Hematopoietic multipotent progenitor cell (in vitro differentiated cells): ENCODE measurements around the gene KRTAP4-16. TPM values are rescaled to one million over a fixed set of nuclear protein-coding genes. Genes with fewer than 3 reads are reported as not detected.
"Not testable (repeated sequence)": the region's sequence is repeated elsewhere in the genome, so short reads cannot be mapped to it uniquely, and the experiment has no call there.

Source experiments
- DNase-seq, 3 donors: peaks; one replicate each; pipeline ENCODE4 v3.0.0-alpha.2; 2011 to 2015; ENCODE audit warnings: low read depth in 2 of 3, low spot score in 2 of 3
- total RNA-seq: library from RNA; depleted of rRNA; stranded (reverse); fragments of >200 nt; gene quantifications from one replicate; pipeline ENCODE4 v1.2.3, GENCODE V29; 2012

The KRTAP4-16 gene
- total RNA-seq, 1 donor: not detected

DNA sequence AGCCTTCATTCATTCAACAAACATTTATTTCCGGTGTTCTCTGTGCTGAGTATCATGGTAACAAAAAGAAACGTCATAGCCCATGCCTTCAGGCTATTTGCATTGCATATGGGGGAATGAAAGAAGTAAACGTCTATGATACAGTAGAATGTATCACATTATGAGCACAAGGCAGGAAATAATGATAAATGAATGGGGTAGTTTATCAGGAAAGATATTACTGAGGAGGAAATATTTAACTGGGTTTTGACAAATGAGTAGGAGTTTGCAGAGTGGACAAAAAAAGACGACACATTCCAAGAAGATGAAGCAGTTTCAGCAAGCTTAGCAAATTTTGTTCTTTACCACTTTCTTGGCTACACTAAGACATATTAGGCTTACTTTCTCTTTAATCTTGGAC lies 19.4 kb downstream of the KRTAP4-16 start:
- DNase-seq: no peak

DNA sequence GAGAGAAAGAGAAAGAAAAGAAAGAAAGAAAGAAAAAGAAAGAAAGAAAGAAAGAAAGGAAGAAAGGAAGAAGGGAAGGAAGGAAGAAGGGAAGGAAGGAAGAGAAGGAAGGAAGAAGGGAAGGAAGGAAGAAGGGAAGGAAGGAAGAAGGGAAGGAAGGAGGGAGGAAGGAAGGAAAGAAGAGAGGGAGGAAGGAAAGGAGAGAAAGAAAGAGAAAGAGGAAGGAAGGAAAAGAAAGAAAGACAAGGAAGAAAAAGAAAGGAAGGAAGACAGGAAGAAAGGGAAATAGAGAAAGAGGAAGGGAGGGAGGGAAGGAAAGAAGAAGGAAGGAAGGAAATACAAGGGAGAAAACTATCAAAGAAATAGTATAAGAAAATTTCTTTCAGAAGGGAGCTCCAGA lies 25.2 kb downstream of the KRTAP4-16 start:
- DNase-seq: no peak

DNA sequence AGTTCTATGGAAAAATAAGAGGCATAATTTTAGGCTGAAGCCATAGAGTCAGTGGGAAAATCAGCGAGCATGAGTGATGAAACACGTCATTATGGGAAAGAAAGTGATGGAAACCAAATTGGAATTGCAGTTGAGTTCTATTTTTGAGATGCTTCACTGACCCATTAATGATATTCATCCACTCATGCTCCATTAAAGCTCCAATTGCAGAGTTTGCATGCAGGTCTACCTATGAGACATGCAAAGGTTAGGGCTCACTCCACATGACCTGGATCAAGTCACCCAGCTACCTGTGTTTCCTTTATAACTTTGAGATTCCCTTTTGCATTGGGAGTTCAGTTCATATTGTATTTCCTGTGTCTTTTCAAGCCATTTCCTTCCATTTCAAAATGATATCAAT lies 28.3 kb downstream of the KRTAP4-16 start:
- no peak for DNase-seq

DNA sequence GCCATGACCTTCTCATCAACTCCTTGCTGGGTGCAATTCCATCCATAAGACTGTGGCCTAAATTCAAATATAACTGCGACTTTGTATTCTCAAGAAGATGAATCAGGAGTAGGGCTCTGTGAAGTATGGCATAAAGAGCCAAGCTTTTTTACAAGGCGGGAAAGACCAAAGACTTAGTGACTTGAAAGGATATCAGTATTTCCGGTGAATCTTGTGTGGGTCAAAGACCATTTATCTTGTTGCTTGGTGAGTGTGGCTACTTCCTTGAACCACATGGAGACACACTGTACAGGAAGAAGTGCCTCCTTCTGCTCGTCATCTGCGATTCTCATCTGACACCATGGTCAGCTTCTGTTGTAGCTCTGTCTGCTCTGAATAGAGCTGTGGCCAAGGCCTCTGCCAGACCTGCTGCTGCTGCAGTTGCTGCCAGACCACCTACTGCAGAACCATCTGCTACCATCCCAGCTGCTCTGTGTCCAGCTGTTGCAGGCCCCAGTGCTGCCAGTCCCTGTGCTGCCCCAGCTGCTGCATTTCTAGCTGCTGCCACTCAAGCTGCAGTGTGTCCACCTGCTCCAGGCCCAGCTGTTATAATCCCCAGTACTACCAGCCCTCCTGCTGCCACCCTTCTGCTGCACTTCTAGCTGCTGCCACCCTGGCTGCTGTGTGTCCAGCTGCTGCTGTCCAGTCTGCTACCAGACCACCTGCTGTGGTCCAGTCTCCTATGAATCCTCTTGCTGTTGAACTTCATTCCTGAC lies 30.2 kb downstream of the KRTAP4-16 start:
- no peak for DNase-seq

DNA sequence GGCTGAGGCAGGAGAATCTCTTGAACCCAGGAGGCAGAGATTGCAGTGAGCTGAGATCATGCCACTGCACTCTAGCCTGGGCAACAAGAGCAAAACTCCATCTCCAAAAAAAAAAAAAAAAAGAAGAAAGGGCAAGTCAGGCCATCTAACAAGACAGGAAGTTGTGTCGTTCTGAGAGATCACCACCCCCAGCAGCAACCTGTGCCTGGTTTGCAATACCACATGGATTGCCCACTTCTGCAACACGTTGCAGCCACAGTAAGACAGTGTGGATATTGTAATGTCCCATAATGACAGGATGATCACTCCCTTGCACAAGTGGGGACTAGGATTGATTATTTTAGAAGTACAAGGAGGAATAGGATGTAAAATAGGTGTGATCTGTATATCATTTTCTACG lies 33.0 kb downstream of the KRTAP4-16 start:
- no peak for DNase-seq

DNA sequence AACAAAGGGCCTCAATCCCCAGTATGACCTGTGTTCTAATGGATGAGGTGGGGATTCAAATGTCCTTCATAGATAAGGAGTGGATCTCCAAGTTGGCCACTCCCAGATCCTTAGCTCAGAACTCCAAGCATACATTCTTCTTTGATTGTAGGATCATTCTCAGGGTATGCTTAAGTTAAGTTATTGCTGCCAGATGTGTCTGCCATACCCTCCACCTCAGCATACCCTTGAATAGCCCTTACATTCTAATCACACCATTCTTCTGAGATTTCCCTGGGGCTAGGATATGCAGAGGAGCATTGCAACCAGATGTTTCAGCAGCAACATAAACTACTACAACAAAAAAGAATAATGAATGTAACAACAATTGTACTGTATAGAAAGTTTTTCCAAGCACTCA lies 34.7 kb downstream of the KRTAP4-16 start:
- no peak for DNase-seq

DNA sequence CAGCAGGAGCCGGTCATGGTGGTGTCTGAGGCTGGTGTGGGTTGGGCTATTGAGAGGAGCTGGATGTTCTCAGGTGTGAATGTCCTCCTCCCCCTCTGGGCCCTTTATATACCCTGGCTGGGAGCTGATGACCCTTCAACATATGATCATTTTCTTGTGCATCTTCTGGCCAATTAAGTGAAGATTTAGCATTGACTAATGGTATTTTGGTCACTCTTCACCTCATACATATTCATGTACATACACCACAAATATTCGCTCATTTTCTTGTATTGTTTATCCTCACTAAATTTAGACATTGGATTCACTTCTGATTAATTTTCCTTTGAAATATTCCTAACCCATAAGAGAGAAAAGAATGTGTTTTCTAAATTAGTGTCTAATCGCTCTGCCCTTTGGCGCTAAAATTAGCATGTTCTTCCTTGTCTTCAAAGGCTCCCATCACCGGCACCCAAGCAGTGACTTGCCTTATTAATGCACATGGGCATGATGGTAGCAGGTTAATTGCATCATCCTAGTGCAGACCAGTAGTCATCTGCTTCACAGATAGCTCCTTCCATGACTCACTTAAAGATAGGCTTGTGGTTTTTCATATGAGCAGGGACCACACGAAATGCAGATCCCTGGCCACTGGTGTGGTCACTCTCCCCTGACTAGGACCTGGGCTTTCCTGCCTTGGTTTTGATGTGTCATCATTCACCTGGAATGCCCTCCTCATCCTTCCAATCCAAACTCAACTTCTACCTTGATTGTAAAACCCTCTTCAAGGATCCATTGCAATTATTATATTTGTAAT lies 36.0 kb downstream of the KRTAP4-16 start, which contains the start of gene KRTAP2-4:
TSS of gene KRTAP2-4 (minus strand) at position 51 of the 796 bp plus-strand sequence. CDS start at position 17, 34 bp downstream.
- DNase-seq: no peak

DNA sequence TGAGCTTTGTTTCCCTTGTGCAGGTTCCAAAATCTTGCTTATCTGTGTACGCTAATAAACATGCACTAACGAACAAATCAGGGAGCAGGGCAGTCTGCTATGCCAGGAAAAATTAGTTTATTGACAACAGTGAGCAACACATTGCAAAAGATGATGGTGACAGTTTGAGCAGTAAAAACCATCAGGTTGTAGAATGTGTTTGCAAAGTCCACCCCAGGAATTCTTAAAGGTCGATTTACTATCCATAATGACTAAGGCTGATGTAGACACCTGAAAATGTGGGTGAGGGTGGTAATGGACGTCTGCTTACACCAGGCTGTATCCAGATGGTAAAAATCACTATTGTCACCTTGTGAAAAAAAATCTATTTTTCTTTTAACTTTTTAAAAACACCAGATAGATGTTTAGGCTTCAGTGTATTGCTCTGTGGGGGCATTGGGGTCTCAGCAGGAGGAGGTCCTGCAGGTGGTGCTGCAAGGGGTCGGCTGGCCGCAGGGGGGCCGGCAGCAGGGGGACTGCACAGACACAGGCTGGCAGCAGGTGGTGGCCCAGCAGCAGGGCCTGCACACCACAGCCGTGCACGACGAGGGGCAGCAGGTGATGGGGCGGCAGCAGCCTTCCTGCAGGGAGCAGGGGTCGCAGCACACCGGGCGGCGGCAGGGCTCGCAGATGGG lies 36.9 kb downstream of the KRTAP4-16 start:
- DNase-seq: not testable (repeated sequence)

DNA sequence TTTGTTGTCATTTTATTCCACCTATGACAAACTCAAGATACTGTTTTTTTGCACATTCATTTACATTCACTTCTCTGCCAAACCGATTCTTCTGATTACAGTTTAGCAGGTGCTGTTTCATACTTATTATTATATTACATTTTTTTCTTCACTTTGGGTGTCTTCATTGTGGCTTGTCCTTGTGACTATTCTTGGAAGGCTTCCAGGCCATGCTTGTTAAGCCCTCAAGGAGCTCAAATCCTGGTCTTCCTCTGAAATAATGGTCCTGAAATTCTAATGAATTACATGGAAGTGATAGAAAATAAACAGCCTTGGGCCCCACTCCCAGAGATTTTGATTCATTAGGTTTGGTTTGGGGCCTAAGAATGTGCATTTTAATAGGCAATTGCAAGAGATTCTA lies 37.7 kb downstream of the KRTAP4-16 start:
- DNase-seq: no peak

DNA sequence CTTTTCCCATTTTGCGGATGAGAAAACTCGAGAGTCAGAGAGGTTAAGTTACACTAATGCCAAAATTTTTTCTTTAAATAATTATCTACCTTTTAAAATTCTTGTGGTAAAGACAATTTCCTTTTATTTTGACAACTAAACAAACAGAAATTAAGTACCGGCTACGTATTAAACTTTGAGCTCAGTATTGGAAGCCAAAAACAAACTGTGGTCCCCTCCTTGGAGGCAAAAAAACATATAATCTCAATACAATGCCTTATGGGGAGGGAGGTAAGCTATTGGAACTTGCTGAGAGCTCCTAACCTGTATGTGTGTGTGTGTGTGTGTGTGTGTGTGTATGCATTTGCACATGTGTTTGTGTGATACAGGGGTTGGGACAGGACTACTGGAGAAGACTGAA lies 38.6 kb downstream of the KRTAP4-16 start:
- DNase-seq: no peak

DNA sequence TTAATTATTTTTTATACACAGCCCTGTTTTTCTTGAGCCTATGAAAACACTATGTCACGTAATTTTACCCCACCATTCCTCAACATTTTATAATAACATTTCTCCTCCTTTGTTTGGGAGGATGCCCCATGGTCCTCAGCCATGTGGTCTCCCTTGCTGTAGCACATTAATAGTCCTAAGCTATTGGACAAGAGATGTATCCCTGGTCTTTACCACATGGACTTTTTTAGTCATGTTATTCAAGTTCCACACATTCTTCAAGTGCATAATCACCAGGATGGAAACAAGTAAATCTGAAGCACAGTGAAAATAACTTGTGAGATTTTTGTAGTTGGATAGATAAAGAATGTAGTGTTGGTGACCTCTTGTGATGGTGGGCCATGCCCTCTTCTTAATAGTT lies 40.0 kb downstream of the KRTAP4-16 start:
- DNase-seq: no peak

DNA sequence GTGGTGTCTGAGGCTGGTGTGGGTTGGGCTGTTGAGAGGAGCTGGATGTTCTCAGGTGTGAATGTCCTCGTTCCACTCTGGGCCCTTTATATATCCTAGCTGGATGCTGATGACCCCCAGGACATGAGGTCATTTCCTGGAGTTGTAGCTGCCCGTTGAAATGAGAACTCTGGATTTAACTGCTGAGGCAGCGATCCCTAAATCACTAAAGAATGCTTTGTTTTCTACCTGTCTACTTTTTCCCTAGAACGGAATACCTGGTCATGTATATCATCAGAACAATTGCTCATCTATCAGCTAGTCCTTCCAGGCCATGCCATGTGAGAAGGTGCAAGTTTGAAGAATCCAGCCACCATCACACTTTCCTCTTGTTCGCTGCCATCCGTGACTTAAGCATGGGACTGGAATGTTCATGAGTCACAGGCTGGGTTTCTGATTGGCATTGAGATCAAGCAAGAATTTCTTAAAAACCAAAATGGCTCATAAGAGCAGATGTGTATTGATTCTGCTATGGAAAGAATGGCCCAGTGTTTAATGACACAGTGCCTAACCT lies 41.9 kb downstream of the KRTAP4-16 start, which contains the start of gene KRTAP2-3:
TSS of gene KRTAP2-3 (minus strand) at position 63 of the 553 bp plus-strand sequence. CDS start 64 bp downstream, outside the sequence.
- DNase-seq: no peak

DNA sequence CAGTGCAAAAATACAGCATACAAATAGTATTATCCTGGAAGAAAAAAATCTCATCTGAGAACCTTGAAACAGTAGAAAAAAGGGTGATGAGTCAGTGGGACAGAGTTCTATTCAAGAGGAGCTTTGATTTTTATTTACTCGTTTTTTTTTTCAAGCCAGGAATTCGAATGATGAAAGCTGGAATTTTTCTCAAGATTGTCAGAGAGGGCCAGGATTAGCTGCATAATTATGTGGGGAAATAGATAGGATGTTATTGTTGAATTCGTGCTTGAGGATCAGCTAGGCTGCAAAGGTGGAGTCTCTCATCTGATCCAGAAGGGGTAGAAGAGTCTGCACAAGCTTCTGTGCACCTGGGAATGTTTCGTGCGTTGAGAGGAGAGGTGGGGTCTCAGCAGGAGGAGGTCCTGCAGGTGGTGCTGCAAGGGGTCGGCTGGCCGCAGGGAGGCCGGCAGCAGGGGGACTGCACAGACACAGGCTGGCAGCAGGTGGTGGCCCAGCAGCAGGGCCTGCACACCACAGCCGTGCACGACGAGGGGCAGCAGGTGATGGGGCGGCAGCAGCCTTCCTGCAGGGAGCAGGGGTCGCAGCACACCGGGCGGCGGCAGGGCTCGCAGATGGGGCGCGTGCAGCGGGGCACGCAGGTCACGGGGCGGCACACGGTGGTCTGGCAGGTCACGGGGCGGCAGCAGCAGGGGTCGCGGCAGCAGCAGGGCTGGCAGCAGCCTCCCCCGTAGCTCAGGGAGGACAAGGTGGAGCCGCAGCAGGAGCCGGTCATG lies 42.5 kb downstream of the KRTAP4-16 start:
- DNase-seq: not testable (repeated sequence)

DNA sequence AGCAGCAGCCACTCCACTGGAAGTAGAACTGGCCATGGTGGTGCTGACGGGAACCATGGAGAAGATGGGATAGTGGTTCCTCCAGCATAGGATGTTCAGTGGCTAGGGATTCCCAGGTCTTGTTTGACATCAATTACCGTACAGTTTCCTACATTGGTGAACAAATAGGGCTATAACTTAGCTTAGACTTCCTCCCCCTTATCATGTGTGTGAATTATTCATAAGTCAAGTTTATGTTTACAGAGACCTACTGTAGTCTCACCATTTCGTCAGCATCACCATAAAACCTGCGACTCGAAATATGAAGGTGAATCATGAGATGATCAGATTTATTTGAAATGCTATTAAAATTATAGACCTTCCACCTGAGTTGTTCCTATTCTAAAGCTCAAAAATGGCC lies 43.3 kb downstream of the KRTAP4-16 start:
- DNase-seq: no peak

DNA sequence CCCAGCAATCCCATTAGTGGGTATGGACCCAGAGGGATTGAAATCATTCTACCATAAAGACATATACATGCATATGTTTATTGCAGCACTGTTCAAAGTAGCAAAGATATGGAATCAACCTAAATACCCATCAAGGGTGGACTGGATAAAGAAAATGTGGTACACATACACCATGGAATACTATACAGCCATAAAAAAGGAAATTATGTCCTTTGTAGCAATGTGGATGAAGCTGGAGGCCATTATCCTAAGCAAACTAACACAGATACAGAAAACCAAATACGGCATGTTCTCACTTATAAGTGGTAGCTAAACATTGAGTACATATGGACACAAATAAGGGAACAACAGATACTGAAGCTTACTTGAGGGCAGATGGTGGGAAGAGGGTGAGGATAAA lies 44.5 kb downstream of the KRTAP4-16 start:
- DNase-seq: no peak

DNA sequence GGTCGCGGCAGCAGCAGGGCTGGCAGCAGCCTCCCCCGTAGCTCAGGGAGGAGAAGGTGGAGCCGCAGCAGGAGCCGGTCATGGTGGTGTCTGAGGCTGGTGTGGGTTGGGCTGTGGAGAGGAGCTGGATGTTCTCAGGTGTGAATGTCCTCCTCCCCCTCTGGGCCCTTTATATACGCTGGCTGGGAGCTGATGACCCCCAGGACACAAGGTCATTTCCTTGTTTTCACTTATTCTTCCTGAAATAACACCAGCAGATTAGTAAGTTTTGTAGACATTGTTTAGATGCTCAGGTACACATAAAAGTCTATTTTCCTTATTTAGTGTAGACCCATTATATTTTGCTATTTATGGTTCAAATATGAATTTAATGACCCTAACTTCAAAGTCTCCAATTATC lies 46.9 kb downstream of the KRTAP4-16 start, which contains the start of gene KRTAP2-2:
TSS of gene KRTAP2-2 (minus strand) at position 101 of the 400 bp plus-strand sequence. CDS start at position 82, 19 bp downstream.
- not testable (repeated sequence) for DNase-seq

DNA sequence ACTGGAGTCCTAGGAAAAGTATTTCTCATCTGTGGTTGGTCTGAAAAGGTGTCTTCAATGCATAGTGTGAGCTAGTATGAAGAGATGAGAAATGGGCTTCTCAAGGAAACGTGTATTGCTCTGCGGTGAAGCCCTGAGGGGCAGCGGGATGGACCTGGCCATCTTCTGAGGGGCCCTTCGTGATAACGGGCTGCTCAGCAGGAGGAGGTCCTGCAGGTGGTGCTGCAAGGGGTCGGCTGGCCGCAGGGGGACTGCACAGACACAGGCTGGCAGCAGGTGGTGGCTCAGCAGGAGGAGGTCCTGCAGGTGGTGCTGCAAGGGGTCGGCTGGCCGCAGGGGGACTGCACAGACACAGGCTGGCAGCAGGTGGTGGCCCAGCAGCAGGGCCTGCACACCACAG lies 47.5 kb downstream of the KRTAP4-16 start:
- not testable (repeated sequence) for DNase-seq

DNA sequence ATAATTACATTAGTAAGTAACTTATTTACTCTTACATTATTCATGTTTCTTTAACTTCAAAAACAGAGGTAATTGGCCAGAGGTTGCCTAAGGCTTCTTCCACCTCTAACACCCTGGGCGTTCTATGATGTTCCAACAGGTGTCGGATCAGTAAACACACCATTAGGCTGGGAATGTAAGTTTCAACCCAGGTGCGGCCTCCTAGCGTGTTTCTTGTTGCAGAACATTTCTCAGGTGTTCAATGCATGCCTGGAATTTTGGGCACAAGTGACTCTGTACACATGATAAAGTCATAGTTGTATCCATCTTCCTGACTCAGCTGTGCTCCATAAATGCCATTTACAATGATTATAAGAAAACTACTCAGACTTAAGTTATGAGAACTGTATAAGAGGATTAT lies 48.0 kb downstream of the KRTAP4-16 start:
- no peak for DNase-seq

DNA sequence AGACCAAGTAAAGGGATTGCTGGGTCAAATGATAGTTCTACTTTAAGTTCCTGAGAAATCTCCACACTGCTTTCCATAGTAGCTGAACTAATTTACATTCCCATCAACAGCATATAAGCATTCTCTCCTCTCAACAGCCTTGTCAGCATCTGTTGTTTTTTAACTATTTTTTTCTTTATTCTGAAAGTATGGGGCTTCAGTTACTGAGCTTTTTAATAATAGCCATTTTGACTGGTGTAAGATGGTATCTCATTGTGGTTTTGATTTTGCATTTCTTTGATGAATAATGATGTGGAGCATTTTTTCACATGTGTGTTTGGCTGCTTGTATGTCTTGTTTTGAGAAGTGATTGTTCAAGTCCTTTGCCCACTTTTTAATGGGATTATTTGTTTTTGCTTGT lies 49.4 kb downstream of the KRTAP4-16 start:
- DNase-seq: no peak
